ES-I3 (cell line): ENCODE results near the gene XK.
"Not testable (repeated sequence)": the region's sequence is repeated elsewhere in the genome, so short reads cannot be mapped to it uniquely, and the experiment has no call there.

ENCODE experiments used
- H3K36me3 ChIP-seq: 2 replicates; pipeline ENCODE4 v1.6.1; 2013; ENCODE audit warnings: mild to moderate bottlenecking, low read length, control low read depth, moderate library complexity; ENCODE audit not compliant: insufficient read depth
- H3K4me1 ChIP-seq: 2 replicates; pipeline ENCODE4 v1.6.1; 2013; ENCODE audit warnings: mild to moderate bottlenecking, control low read depth, low read length; ENCODE audit not compliant: insufficient read depth
- H3K9ac ChIP-seq: 2 replicates; pipeline ENCODE4 v1.6.1; 2013; ENCODE audit warnings: low read depth, mild to moderate bottlenecking, low read length, moderate library complexity
- H3K9me3 ChIP-seq: 2 replicates; pipeline ENCODE4 v1.6.1; 2013; ENCODE audit warnings: mild to moderate bottlenecking, low read length, moderate library complexity; ENCODE audit not compliant: control insufficient read depth, insufficient read depth

Gene XK

GRCh38 chrX:37753384-37753783 is 67.8 kb downstream of the XK start:
- H3K36me3 ChIP-seq = no peaks in the 10 kb centered on the region
- no peak overlapping the region for H3K9ac ChIP-seq
- no peaks in the 10 kb centered on the region for H3K4me1 ChIP-seq
- H3K9me3 ChIP-seq = no peaks in the 10 kb centered on the region

GRCh38 chrX:37754516-37754915 is 68.9 kb downstream of the XK start:
- no peaks in the 10 kb centered on the region for H3K9me3 ChIP-seq
- no peaks in the 10 kb centered on the region for H3K4me1 ChIP-seq
- no peaks in the 10 kb centered on the region for H3K36me3 ChIP-seq
- H3K9ac ChIP-seq = no peak overlapping the region

- no peaks in the 10 kb centered on the region for H3K36me3 ChIP-seq
- no peaks in the 10 kb centered on the region for H3K9me3 ChIP-seq
- H3K9ac ChIP-seq = no peak overlapping the region
- no peaks in the 10 kb centered on the region for H3K4me1 ChIP-seq
These were observed 69.4 kb downstream of the XK start for GRCh38 chrX:37755025-37755424.

GRCh38 chrX:37757082-37757481 is 71.5 kb downstream of the XK start:
- Histone ChIP-seq H3K36me3 (no peaks in the 10 kb centered on the region), H3K9me3 (no peaks in the 10 kb centered on the region), H3K4me1 (no peaks in the 10 kb centered on the region), H3K9ac (no peak overlapping the region)

GRCh38 chrX:37759351-37759750 is 73.8 kb downstream of the XK start:
- Histone ChIP-seq H3K9me3 (no peaks in the 10 kb centered on the region), H3K4me1 (no peaks in the 10 kb centered on the region), H3K9ac (no peak overlapping the region)

GRCh38 chrX:37759878-37760418 is 74.4 kb downstream of the XK start:
- Histone ChIP-seq H3K9ac (no peak overlapping the region), H3K9me3 (no peaks in the 10 kb centered on the region), H3K36me3 (no peaks in the 10 kb centered on the region), H3K4me1 (no peaks in the 10 kb centered on the region)

More at GRCh38 chrX:37759351-37759750, 73.8 kb downstream of the XK start:
- H3K36me3 ChIP-seq = no peaks in the 10 kb centered on the region

- H3K4me1 ChIP-seq = no peaks in the 10 kb centered on the region
- no peaks in the 10 kb centered on the region for H3K36me3 ChIP-seq
- no peak overlapping the region for H3K9ac ChIP-seq
These were observed 77.8 kb downstream of the XK start for GRCh38 chrX:37763400-37763799.

GRCh38 chrX:37765507-37765906 is 79.9 kb downstream of the XK start:
- Histone ChIP-seq H3K36me3 (no peaks in the 10 kb centered on the region), H3K4me1 (no peaks in the 10 kb centered on the region), H3K9me3 (no peaks in the 10 kb centered on the region), H3K9ac (no peak overlapping the region)

More at GRCh38 chrX:37763400-37763799, 77.8 kb downstream of the XK start:
- H3K9me3 ChIP-seq = no peaks in the 10 kb centered on the region

- H3K36me3 ChIP-seq = no peaks in the 10 kb centered on the region
- no peaks in the 10 kb centered on the region for H3K9me3 ChIP-seq
- no peaks in the 10 kb centered on the region for H3K4me1 ChIP-seq
- no peak overlapping the region for H3K9ac ChIP-seq
These were observed 81.8 kb downstream of the XK start for GRCh38 chrX:37767430-37767829.

GRCh38 chrX:37768866-37769265 is 83.3 kb downstream of the XK start:
- not testable (repeated sequence) for H3K9ac ChIP-seq, H3K4me1 ChIP-seq, H3K9me3 ChIP-seq, H3K36me3 ChIP-seq

GRCh38 chrX:37776283-37776986 is 90.8 kb downstream of the XK start:
- H3K4me1 ChIP-seq = no peaks in the 10 kb centered on the region
- no peak overlapping the region for H3K9ac ChIP-seq
- H3K9me3 ChIP-seq = no peaks in the 10 kb centered on the region
- no peaks in the 10 kb centered on the region for H3K36me3 ChIP-seq

- no peaks in the 10 kb centered on the region for H3K9me3 ChIP-seq
- H3K36me3 ChIP-seq = no peaks in the 10 kb centered on the region
- H3K4me1 ChIP-seq = no peaks in the 10 kb centered on the region
- H3K9ac ChIP-seq = no peak overlapping the region
These were observed 91.4 kb downstream of the XK start for GRCh38 chrX:37776987-37777325.

- Histone ChIP-seq H3K9me3 (no peaks in the 10 kb centered on the region), H3K36me3 (no peaks in the 10 kb centered on the region), H3K4me1 (no peaks in the 10 kb centered on the region), H3K9ac (no peak within 1 kb of the TSS)
These were observed 94.3 kb downstream of the XK start, which contains the start of gene CYBB for GRCh38 chrX:37779857-37780256. TSS of gene CYBB (plus strand) at chrX:37780059. CDS start at chrX:37780078, 19 bp downstream.

- no peaks in the 10 kb centered on the region for H3K36me3 ChIP-seq
- no peaks in the 10 kb centered on the region for H3K9me3 ChIP-seq
- no peak overlapping the region for H3K9ac ChIP-seq
- 0 out of 2 replicates have a peak, but pooled peaks cover 6% of the 10 kb centered on the region for H3K4me1 ChIP-seq
These were observed 95.5 kb downstream of the XK start for GRCh38 chrX:37781081-37781480.
